Activated CD8-positive, alpha-beta memory T cell treated with anti-CD3 and anti-CD28 coated beads, Interleukin-2, amount 50 U/mL, for 24 hours (primary cell): Measurements from ENCODE around the gene PHLDA3.

Experiments
- DNase-seq: peaks from one replicate; pipeline ENCODE4 v3.0.0-alpha.2; 2020; ENCODE audit errors: extremely low read depth

PHLDA3 gene

GRCh38 chr1:201461645-201462441 lies 7.1 kb downstream of the PHLDA3 start:
- DNase-seq, result no peak

- no peak for DNase-seq
Measured at GRCh38 chr1:201460814-201461644, 8.0 kb downstream of the PHLDA3 start.

DNA sequence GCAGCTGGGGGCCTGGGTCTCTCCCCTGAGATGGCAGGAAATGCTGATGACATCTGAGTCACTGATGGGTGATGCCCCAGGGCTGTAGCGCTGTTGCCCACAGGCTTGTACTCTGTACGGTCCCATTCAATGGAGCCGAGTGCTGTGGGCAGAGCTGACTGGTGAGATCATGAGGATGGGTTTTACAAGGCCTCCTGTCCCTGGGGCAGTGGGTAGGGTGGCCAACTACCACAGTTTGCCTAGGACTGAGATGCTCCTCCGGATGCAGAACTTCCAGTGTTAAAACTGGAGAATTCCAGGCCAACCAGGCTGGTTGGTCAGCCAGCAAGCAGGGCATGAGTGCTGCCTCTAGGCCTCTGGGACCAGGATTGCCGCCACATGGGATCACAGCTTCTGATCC lies 9.2 kb downstream of the PHLDA3 start:
- DNase-seq, result no peak

GRCh38 chr1:201459052-201459451 lies 9.9 kb downstream of the PHLDA3 start:
- no peak for DNase-seq

GRCh38 chr1:201457508-201457960 lies 11.5 kb downstream of the PHLDA3 start:
- DNase-seq, result no peak

- DNase-seq, result no peak
Measured at GRCh38 chr1:201456499-201457309, 12.3 kb downstream of the PHLDA3 start.

- no peak for DNase-seq
Measured at GRCh38 chr1:201455098-201455497, 13.9 kb downstream of the PHLDA3 start.

DNA sequence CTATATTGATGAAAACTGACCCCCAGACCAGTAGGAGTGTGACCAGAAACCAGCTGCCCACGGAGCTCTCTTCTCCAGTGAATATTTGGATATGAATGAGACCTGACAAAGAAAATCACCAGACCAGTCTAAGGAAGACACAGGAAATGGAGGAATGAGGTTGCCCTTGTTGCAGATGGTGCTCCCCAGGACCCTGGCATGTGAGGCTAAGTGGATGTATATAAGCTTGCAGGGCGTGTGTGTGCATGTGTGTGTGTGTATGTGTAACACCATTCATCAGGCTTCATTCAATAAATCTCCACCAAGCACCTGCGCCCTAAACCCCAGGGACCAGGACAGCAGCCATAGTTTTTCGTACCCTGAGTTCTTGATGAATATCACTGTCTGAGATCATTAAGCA lies 14.4 kb downstream of the PHLDA3 start:
- DNase-seq, result no peak

GRCh38 chr1:201452866-201453265 lies 16.1 kb downstream of the PHLDA3 start:
- DNase-seq, result no peak

- DNase-seq, result no peak
Measured at GRCh38 chr1:201450721-201451291, 18.2 kb downstream of the PHLDA3 start.

GRCh38 chr1:201448990-201449389 lies 20.0 kb downstream of the PHLDA3 start:
- DNase-seq, result no peak

- DNase-seq, result no peak
Measured at GRCh38 chr1:201447903-201448871, 20.8 kb downstream of the PHLDA3 start.

DNA sequence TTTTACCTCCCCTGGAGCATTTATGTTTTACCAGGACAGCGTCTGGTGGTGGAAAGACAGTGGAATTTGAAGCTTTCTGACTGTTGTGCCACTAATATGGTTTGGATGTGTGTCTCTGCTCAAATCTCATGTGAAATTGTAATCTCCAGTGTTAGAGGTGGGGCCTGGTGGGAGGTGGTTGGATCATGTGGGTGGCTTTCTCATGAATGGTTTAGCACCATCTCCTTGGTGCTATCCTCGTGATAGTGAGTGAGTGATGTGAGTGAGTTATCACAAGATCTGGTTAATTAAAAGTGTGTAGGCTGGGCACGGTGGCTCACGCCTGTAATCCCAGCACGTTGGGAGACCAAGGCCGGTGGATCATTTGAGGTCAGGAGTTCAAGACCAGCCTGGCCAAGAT lies 23.7 kb downstream of the PHLDA3 start:
- no peak for DNase-seq

GRCh38 chr1:201444792-201445191 lies 24.2 kb downstream of the PHLDA3 start:
- DNase-seq, result no peak

- DNase-seq, result no peak
Measured at GRCh38 chr1:201443747-201444146, 25.2 kb downstream of the PHLDA3 start.

- DNase-seq, result no peak
Measured at GRCh38 chr1:201436969-201437368, 32.0 kb downstream of the PHLDA3 start.

DNA sequence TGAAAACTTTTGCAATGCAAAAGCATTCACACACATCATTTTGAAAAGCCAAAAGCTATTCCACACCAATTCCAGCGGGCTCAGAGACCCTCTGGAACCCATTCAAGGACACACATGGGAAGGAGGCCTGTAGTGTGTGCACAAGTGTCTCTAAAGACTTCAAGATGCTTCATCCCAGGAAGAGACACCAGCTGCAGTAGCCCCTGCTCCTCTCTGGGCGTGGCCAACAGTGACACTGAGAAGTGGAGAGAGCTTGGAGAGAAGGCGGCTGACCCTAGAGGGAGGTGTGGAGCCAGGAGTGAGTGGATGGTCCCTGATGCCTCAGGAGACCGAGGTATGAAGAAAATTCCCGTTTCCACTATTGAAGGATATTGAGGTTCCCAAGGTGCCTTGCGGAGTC lies 32.6 kb downstream of the PHLDA3 start:
- no peak for DNase-seq

- DNase-seq, result no peak
Measured at GRCh38 chr1:201434266-201434665, 34.7 kb downstream of the PHLDA3 start.

GRCh38 chr1:201433609-201434008 lies 35.4 kb downstream of the PHLDA3 start:
- DNase-seq, result no peak

- DNase-seq, result no peak
Measured at GRCh38 chr1:201430776-201431175, 38.2 kb downstream of the PHLDA3 start.
